ENCODE results near the gene GRIN2A.

The GRIN2A gene

GRCh38 chr16:10031955-10032354, 150.3 kb downstream of the GRIN2A start:
- DNase-seq (ENCODE audit: low read depth in 2 of 2) = no peak

- no peak for DNase-seq (ENCODE audit: low read depth in 2 of 2)
Measured at GRCh38 chr16:10031473-10031872, 150.8 kb downstream of the GRIN2A start.

- DNase-seq (ENCODE audit: low read depth in 2 of 2) = no peak
Measured at GRCh38 chr16:10028644-10029043, 153.6 kb downstream of the GRIN2A start.

GRCh38 chr16:10027553-10027952, 154.7 kb downstream of the GRIN2A start:
- no peak for DNase-seq (ENCODE audit: low read depth in 2 of 2)

- no peak for DNase-seq (ENCODE audit: low read depth in 2 of 2)
Measured at GRCh38 chr16:10026593-10026992, 155.6 kb downstream of the GRIN2A start.

- no peak for DNase-seq (ENCODE audit: low read depth in 2 of 2)
Measured at GRCh38 chr16:10022098-10022497, 160.1 kb downstream of the GRIN2A start.

GRCh38 chr16:10020866-10021265, 161.4 kb downstream of the GRIN2A start:
- DNase-seq (ENCODE audit: low read depth in 2 of 2) = no peak

- no peak for DNase-seq (ENCODE audit: low read depth in 2 of 2)
Measured at GRCh38 chr16:10016752-10017151, 165.5 kb downstream of the GRIN2A start.

- no peak for DNase-seq (ENCODE audit: low read depth in 2 of 2)
Measured at GRCh38 chr16:10015397-10015796, 166.8 kb downstream of the GRIN2A start.

- DNase-seq (ENCODE audit: low read depth in 2 of 2) = no peak
Measured at GRCh38 chr16:10013774-10014173, 168.5 kb downstream of the GRIN2A start.

GRCh38 chr16:10013364-10013763, 168.9 kb downstream of the GRIN2A start:
- no peak for DNase-seq (ENCODE audit: low read depth in 2 of 2)

GRCh38 chr16:10009684-10010083, 172.5 kb downstream of the GRIN2A start:
- DNase-seq (ENCODE audit: low read depth in 2 of 2) = no peak

GRCh38 chr16:10003486-10003885, 178.7 kb downstream of the GRIN2A start:
- DNase-seq (ENCODE audit: low read depth in 2 of 2) = no peak

- no peak for DNase-seq (ENCODE audit: low read depth in 2 of 2)
Measured at GRCh38 chr16:10001258-10001775, 180.9 kb downstream of the GRIN2A start.

- DNase-seq (ENCODE audit: low read depth in 2 of 2) = no peak
Measured at GRCh38 chr16:9996221-9996620, 186.0 kb downstream of the GRIN2A start.

- no peak for DNase-seq (ENCODE audit: low read depth in 2 of 2)
Measured at GRCh38 chr16:9992441-9992840, 189.8 kb downstream of the GRIN2A start.

GRCh38 chr16:9980981-9981380, 201.2 kb downstream of the GRIN2A start:
- DNase-seq (ENCODE audit: low read depth in 2 of 2) = no peak

- DNase-seq (ENCODE audit: low read depth in 2 of 2) = no peak
Measured at GRCh38 chr16:9978160-9978725, 204.0 kb downstream of the GRIN2A start.

GRCh38 chr16:9977333-9977897, 204.8 kb downstream of the GRIN2A start:
- DNase-seq (ENCODE audit: low read depth in 2 of 2) = no peak

GRCh38 chr16:9976601-9977000, 205.6 kb downstream of the GRIN2A start:
- DNase-seq (ENCODE audit: low read depth in 2 of 2) = no peak

- no peak for DNase-seq (ENCODE audit: low read depth in 2 of 2)
Measured at GRCh38 chr16:9971907-9972306, 210.3 kb downstream of the GRIN2A start.

- no peak for DNase-seq (ENCODE audit: low read depth in 2 of 2)
Measured at GRCh38 chr16:9970796-9971195, 211.4 kb downstream of the GRIN2A start.

GRCh38 chr16:9970244-9970643, 212.0 kb downstream of the GRIN2A start:
- DNase-seq (ENCODE audit: low read depth in 2 of 2) = no peak

- DNase-seq (ENCODE audit: low read depth in 2 of 2) = no peak
Measured at GRCh38 chr16:9969580-9969979, 212.6 kb downstream of the GRIN2A start.

Measured in stimulated activated CD4-positive, alpha-beta T cell treated with anti-CD3 and anti-CD28 coated beads, Interleukin-12 subunit alpha, Interleukin-12 subunit beta, amount 100 ng/mL, for 24 hours (primary cell).